Measurements from ENCODE around the gene THEMIS. TPM values are rescaled to one million over a fixed set of nuclear protein-coding genes. Genes with fewer than 3 reads are reported as not detected.
A peak's percentile ranks its signal among the peaks of the same experiment; 100 is the strongest.

THEMIS gene, protein sequence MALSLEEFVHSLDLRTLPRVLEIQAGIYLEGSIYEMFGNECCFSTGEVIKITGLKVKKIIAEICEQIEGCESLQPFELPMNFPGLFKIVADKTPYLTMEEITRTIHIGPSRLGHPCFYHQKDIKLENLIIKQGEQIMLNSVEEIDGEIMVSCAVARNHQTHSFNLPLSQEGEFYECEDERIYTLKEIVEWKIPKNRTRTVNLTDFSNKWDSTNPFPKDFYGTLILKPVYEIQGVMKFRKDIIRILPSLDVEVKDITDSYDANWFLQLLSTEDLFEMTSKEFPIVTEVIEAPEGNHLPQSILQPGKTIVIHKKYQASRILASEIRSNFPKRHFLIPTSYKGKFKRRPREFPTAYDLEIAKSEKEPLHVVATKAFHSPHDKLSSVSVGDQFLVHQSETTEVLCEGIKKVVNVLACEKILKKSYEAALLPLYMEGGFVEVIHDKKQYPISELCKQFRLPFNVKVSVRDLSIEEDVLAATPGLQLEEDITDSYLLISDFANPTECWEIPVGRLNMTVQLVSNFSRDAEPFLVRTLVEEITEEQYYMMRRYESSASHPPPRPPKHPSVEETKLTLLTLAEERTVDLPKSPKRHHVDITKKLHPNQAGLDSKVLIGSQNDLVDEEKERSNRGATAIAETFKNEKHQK
- total RNA-seq = 10 to 100 TPM in 1 of 2 donors, 1 to 10 TPM in 1; 3.8 to 44.2 TPM

DNA sequence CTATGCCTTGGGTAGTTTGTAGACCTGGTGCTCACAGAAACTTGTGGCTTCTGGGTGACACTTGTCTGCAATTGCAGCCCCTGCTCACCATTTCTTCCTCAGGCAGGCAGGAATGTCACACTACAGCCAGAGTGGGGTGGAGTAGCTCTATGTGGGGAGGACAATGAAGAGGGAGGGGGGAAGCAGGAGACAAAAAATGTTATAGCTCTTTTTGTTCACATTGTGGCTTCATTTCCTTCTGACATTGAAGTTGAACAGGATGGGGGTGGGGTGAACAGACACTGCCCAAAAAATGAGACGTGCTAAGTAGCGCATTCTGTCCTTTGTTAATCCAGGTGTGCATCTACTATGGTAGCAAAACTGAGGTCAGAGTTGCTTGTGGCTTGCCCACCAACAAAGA, at the start of gene THEMIS:
Gene THEMIS, minus strand, starts transcription at position 124 of the 400 bp plus-strand sequence. CDS start 126 bp downstream, outside the sequence.
- Mint-ChIP-seq H3K36me3 (peaks cover 9% of the 10 kb centered on the region), H3K9me3 (no peaks in the 10 kb centered on the region), H3K4me3 (peak within 1 kb of the TSS; percentile 86), H3K27me3 (peaks cover 0 to 3% of the 10 kb centered on the region in 2 donors), H3K4me1 (ENCODE audit: low read depth in 2 of 2) (peaks cover 7 to 27% of the 10 kb centered on the region in 2 donors), H3K27ac (peak within 1 kb of the TSS; percentile 71 to 86)
- ATAC-seq (peak; percentile 28 to 63), DNase-seq (ENCODE audit: low spot score) (no peak)

DNA sequence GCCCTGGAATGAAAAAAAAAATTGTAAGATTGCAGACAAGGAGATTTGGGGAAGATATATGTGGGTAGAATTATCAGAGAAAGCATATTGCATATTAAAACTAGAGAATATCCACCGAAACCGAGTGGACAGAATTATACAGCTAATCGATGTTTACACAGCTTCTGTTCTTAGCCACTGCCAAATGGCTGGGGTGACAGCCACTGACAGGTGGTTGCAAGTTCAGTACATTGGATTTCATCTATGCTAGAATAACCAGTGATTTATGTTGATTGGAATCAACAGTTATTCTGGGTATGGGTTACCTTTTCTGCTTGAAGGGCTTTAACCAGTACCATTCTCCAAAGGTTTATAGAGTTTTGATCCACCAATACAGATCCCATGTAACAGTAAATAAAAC, 48.4 kb upstream of the THEMIS start:
- Mint-ChIP-seq H3K9me3 (peaks cover 5% of the 10 kb centered on the region), H3K27me3 (no peaks in the 10 kb centered on the region), H3K36me3 (peaks cover 23% of the 10 kb centered on the region), H3K27ac (peak overlapping the region in 1 of 2 donors; percentile 87), H3K4me3 (no peak overlapping the region), H3K4me1 (ENCODE audit: low read depth in 2 of 2) (peaks cover 31 to 45% of the 10 kb centered on the region in 2 donors)
- no peak for ATAC-seq
- DNase-seq (ENCODE audit: low spot score) = no peak

DNA sequence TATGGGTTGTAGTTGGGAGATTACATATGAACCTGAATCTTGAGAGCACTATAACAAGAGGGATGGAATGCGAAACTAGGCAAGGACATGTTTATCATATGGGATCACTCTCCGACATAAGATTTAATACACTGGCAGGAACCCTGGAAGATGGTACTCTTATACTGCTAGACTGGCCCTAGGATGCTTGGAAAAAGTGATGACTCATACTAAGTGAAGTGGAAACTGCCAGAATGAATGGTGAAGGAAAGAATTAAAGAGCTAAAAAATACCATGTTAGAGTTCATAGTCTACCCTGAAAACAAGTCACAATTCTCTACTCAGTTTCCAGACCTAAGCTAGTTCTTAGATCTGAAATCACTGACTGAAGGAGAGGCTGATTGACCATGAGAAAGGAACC, 45.5 kb upstream of the THEMIS start:
- Mint-ChIP-seq H3K9me3 (peaks cover 5% of the 10 kb centered on the region), H3K27ac (peak overlapping the region; percentile 19 to 57), H3K36me3 (peaks cover 27% of the 10 kb centered on the region), H3K27me3 (no peaks in the 10 kb centered on the region), H3K4me3 (peak overlapping the region; percentile 30), H3K4me1 (ENCODE audit: low read depth in 2 of 2) (peaks cover 23 to 36% of the 10 kb centered on the region in 2 donors)
- ATAC-seq (no peak), DNase-seq (ENCODE audit: low spot score) (no peak)

DNA sequence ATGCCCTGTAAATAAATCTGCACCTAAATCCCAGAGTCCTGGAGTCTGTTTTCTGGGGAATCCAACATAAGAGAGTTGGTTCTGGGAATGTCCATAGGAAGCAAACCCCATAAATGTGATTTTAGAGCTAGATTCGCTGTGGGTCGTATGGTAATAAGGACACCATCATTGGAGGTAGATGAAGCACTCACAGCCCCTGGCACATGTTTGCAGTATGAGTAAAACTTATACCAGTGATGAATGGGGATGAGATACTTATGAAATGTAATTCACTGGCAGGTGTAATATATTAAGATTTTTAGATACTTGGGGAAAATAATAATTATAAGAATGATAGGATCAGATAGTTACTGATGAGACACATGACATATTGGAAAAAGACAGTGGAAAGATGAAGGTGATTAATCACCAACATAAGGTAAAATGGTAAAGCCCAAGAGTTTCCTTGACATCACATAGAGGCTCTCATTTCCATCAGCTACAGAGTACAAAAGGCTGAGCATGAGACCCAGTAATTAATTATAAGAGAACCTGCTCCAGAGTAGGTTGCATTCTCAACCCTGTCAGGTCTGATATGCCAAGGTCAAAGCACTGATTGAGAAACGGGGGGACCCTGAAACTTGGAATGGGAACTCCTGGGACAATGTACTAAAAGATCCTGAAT, 44.7 kb upstream of the THEMIS start:
- Mint-ChIP-seq H3K27ac (peak overlapping the region; percentile 19 to 57), H3K4me1 (ENCODE audit: low read depth in 2 of 2) (peaks cover 15 to 28% of the 10 kb centered on the region in 2 donors), H3K9me3 (peaks cover 5% of the 10 kb centered on the region), H3K36me3 (peaks cover 27% of the 10 kb centered on the region), H3K27me3 (no peaks in the 10 kb centered on the region), H3K4me3 (no peak overlapping the region)
- no peak for DNase-seq (ENCODE audit: low spot score)
- no peak for ATAC-seq

DNA sequence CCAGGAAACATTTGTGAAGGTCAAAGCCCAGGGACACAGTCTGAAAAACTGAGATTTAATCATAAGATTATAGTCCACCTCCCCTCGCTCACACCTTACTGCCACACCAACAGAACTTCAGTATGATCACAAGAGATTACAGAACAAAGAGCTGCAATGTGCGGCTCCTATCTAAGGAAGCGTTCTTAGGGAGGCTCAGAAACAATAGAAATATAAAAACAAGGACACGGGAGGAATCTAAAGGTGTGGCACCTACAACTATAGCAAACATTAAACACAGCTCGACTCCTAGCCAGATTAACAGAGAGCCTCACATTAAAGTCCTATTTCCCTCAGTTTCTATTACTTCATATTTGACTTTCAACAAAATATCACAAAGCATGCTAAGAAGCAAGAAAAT, 40.4 kb upstream of the THEMIS start:
- ATAC-seq (no peak), DNase-seq (ENCODE audit: low spot score) (no peak)
- Mint-ChIP-seq H3K36me3 (peaks cover 8% of the 10 kb centered on the region), H3K27ac (peak overlapping the region in 1 of 2 donors; percentile 11), H3K27me3 (no peaks in the 10 kb centered on the region), H3K4me3 (no peak overlapping the region), H3K4me1 (ENCODE audit: low read depth in 2 of 2) (peaks cover 6 to 30% of the 10 kb centered on the region in 2 donors), H3K9me3 (peaks cover 2% of the 10 kb centered on the region)

DNA sequence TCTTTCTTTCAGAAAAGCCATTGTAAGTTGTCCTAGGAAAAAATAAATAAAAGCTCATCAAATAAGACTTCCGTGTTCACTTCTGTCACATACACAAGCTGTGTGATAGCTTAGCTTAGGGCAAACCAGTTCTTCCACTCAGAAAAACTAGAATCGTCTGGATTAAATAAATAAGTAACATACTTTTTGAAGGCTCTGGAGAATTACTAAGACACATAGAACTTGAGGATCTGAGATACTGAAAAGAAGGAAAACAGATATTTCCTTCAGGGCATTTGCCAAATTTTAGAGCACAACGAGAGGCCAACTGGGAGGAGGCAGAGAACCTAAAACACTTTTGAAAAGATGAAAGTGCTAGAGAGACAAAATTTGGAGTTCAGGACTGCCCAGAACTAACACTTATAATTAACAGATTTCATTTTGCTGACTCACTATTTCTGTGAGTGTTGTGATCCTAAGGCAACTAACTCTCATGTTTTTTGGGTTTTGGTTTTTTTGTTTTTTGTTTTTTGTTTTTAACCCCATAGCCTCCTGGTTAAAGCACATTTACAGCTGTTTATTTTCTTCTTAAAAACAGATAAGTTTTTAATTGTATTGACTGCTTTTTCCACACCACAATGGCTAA, 38.7 kb upstream of the THEMIS start:
- H3K27ac Mint-ChIP-seq = peak overlapping the region; percentile 68 to 85
- H3K4me3 Mint-ChIP-seq = peak overlapping the region; percentile 34
- peaks cover 4 to 27% of the 10 kb centered on the region in 2 donors for H3K4me1 Mint-ChIP-seq (ENCODE audit: low read depth in 2 of 2)
- H3K9me3 Mint-ChIP-seq = no peaks in the 10 kb centered on the region
- no peaks in the 10 kb centered on the region for H3K27me3 Mint-ChIP-seq
- no peak for ATAC-seq
- H3K36me3 Mint-ChIP-seq = peaks cover 4% of the 10 kb centered on the region
- DNase-seq (ENCODE audit: low spot score) = no peak

DNA sequence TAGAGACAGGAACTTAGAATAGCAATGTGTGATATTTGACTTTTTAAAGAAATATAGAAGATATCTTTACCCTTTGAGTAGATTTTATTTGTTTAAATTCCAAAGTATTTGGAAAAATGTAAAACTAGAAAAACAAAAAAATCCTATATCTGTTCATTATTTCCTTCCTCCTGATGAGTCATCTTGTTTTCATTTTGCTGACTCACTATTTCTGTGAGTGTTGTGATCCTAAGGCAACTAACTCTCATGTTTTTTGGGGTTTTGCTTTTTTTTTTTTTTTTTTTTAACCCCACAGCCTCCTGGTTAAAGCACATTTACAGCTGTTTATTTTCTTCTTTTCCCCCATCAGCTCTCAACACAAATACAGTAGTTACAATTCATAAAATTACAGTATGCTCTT, 37.8 kb upstream of the THEMIS start:
- peaks cover 8 to 27% of the 10 kb centered on the region in 2 donors for H3K4me1 Mint-ChIP-seq (ENCODE audit: low read depth in 2 of 2)
- H3K36me3 Mint-ChIP-seq = peaks cover 4% of the 10 kb centered on the region
- ATAC-seq = no peak
- H3K27me3 Mint-ChIP-seq = no peaks in the 10 kb centered on the region
- peak overlapping the region; percentile 68 to 85 for H3K27ac Mint-ChIP-seq
- no peaks in the 10 kb centered on the region for H3K9me3 Mint-ChIP-seq
- H3K4me3 Mint-ChIP-seq = peak overlapping the region; percentile 34
- DNase-seq (ENCODE audit: low spot score) = no peak

DNA sequence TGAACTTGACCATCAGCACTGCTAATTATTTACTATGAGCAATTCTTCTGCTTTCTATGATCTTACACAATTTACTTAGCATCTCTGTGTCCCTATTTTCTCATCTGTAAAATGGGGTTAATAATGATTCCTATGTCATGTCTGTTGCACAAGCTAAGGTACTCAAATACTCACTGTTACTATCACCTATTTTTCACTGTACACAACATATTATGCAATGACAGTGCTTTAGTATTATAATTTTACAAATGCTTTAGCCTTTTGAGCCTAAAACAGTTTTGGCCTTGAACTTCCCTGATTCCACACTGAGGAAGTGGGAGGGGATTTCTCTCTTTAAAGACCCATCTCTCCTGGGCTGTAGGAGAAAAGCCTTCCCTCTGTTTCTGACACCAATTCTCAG, 36.9 kb upstream of the THEMIS start:
- Mint-ChIP-seq H3K27me3 (no peaks in the 10 kb centered on the region), H3K4me3 (peak overlapping the region; percentile 35), H3K9me3 (no peaks in the 10 kb centered on the region), H3K36me3 (peaks cover 13% of the 10 kb centered on the region), H3K4me1 (ENCODE audit: low read depth in 2 of 2) (peaks cover 8 to 32% of the 10 kb centered on the region in 2 donors), H3K27ac (peak overlapping the region; percentile 68 to 85)
- DNase-seq (ENCODE audit: low spot score) = no peak
- ATAC-seq = no peak

DNA sequence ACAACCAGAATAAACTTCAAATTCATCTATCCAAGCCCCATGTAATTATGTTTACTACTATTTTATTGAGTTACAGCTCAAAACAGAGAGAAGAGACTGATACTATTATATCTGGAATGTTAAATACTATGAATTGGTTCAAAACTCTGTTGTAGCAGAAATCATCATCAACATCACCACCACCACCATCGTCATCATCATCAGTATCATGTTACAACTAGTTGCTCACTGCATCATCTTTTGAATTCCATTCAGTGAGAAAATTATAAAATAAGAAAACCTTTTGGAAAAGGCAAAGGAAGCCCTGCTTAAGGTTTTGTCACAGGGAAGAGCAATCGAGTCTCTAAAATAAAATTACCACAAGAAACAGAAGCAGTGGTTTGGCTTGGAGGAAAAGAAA, 36.2 kb upstream of the THEMIS start:
- DNase-seq (ENCODE audit: low spot score) = no peak
- no peak overlapping the region for H3K27ac Mint-ChIP-seq
- no peaks in the 10 kb centered on the region for H3K27me3 Mint-ChIP-seq
- no peak overlapping the region for H3K4me3 Mint-ChIP-seq
- no peak for ATAC-seq
- H3K4me1 Mint-ChIP-seq (ENCODE audit: low read depth in 2 of 2) = peaks cover 8 to 34% of the 10 kb centered on the region in 2 donors
- H3K9me3 Mint-ChIP-seq = no peaks in the 10 kb centered on the region
- peaks cover 12% of the 10 kb centered on the region for H3K36me3 Mint-ChIP-seq

DNA sequence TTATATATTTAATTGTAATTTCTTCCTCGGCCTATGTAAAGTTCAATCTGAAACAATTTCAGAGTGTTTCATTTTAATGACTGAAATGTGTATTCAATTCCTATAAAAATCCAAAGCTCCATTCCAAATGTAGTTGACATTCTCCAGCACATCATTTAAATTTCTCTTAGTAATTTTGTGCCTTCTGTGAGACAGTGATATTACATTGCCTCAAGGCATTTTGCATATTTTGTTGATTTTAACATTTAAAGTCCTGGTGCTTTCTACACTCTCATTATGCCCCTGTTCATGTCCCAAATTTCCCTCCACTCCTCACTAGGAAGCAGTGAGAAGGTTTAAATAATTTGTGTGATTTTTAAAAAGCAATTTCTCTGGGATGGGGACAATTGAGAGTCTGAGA, 34.1 kb upstream of the THEMIS start:
- H3K4me3 Mint-ChIP-seq = peak overlapping the region; percentile 44
- no peak for ATAC-seq
- no peak for DNase-seq (ENCODE audit: low spot score)
- peaks cover 12% of the 10 kb centered on the region for H3K36me3 Mint-ChIP-seq
- peak overlapping the region; percentile 62 to 76 for H3K27ac Mint-ChIP-seq
- peaks cover 8 to 34% of the 10 kb centered on the region in 2 donors for H3K4me1 Mint-ChIP-seq (ENCODE audit: low read depth in 2 of 2)
- no peaks in the 10 kb centered on the region for H3K9me3 Mint-ChIP-seq
- H3K27me3 Mint-ChIP-seq = no peaks in the 10 kb centered on the region

DNA sequence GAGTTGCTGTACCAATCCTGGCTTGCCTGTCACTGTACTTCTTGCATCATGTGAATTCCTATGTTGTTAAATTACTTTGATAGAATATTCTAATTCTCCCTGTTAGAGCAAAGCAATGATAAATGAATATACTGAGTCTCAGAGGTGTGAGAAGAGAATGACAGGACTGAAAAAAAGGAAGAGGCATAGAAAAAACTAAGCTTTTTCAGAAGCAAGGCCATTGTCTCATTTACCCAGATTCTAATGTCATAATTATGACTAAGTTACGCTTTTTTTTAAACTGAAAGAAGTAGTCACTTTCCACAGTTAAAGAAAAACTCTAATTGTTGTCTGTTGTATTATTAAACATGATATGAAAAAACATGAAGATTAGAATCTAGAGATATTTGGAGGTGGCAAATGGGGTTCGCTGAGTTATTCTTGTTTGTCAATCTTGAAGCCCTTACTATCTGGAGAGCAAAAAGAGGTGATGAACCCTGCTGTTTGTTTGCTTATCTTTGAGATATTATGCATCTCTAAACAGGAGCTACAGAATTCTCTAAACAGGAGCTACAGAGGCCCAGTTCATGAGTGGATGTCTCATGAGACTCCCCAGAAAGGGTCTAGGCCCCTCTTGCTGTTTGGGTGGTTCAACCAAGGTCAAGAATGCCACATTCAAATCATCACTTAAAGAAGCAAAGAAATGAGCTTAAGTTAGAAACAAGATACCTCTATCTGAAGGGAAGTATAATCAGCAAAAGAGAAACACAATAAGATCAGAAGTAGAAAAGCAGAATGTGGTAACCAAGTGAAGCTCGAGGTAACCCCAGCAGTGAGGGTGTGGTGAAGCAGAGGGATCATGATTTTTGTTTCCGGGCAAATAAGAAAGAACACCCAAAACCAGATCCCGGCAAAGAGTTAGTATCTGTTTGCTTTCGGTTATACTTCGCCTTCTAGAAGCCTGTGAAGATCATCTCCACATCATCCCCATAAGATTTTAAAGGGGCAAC, 33.3 kb upstream of the THEMIS start:
- peak overlapping the region; percentile 62 to 76 for H3K27ac Mint-ChIP-seq
- H3K27me3 Mint-ChIP-seq = no peaks in the 10 kb centered on the region
- no peaks in the 10 kb centered on the region for H3K9me3 Mint-ChIP-seq
- H3K36me3 Mint-ChIP-seq = peaks cover 13% of the 10 kb centered on the region
- peak overlapping the region; percentile 44 for H3K4me3 Mint-ChIP-seq
- DNase-seq (ENCODE audit: low spot score) (no peak), ATAC-seq (peak in 1 of 2 donors; percentile 86)
- H3K4me1 Mint-ChIP-seq (ENCODE audit: low read depth in 2 of 2) = peaks cover 8 to 28% of the 10 kb centered on the region in 2 donors

DNA sequence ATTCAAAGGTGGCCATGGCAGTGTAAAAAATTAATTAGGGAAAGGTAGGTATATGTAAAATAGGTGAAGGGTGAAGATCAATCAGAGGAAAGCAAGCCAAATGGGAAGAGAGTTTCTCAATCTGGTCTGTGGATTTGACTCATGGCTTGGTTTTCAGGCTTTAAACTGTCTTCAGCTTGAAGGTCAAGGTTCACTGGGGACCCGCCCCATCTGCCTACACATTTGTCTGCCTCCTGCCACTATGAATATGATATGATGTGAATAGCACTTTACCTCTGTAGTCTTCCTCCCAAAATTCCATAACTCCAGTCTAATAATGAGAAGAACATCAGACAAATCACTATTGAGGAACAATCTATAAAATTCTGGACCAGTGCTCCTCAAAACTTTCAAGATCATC, 32.3 kb upstream of the THEMIS start:
- H3K4me1 Mint-ChIP-seq (ENCODE audit: low read depth in 2 of 2) = peaks cover 3 to 19% of the 10 kb centered on the region in 2 donors
- peaks cover 21% of the 10 kb centered on the region for H3K36me3 Mint-ChIP-seq
- no peaks in the 10 kb centered on the region for H3K27me3 Mint-ChIP-seq
- DNase-seq (ENCODE audit: low spot score) (no peak), ATAC-seq (no peak)
- H3K4me3 Mint-ChIP-seq = peak overlapping the region; percentile 0
- peaks cover 6% of the 10 kb centered on the region for H3K9me3 Mint-ChIP-seq
- peak overlapping the region in 1 of 2 donors; percentile 76 for H3K27ac Mint-ChIP-seq
